ENCODE data around the gene HPCA.

The HPCA gene

DNA sequence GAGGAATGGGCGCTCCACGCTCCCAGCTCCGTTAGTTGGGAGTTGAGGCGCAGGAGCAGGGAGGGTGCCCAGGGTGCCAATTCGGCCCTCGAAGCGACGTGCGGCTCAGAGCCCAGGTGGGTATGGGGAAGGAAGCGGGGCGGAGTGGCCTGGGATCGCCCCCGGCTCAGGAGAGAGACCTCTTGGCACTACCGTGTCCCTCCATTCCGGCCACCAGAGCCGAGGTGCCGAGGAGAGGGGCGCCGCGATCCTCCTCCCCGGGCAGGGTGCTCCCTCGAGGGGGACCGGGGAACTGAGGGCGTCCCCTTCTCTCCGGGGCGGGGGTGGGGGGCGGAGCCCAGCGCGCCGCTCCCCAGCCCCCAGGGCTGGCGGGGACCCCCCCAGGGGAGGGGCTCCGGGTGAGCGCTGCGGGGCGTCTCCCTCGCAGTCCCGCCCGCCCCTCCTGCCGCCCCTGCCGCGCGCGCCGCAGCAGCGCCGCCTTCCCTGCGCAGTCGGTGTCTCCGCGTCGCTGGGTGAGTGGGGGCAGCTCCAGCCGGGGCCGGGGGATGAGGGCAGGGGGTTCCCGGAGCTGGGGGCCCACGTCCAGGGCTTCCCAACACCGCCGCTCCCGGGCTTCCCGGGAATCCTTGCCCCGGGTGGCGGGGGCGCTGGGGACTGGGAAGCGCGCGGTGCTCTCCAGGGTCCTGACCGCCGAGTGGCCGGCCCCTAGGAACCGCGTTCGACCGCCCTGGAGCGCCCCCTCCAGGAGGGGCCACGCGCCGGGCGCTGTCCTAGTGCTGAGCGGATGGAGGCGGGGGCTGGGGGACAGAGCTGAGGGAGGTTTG, at the start of gene HPCA:
TSS of gene HPCA (plus strand) at position 488 of the 824 bp plus-strand sequence. CDS start 2,408 bp downstream, outside the sequence.
- peak in 11 of 58 donors; percentile 12 to 65 (median 34) for DNase-seq

DNA sequence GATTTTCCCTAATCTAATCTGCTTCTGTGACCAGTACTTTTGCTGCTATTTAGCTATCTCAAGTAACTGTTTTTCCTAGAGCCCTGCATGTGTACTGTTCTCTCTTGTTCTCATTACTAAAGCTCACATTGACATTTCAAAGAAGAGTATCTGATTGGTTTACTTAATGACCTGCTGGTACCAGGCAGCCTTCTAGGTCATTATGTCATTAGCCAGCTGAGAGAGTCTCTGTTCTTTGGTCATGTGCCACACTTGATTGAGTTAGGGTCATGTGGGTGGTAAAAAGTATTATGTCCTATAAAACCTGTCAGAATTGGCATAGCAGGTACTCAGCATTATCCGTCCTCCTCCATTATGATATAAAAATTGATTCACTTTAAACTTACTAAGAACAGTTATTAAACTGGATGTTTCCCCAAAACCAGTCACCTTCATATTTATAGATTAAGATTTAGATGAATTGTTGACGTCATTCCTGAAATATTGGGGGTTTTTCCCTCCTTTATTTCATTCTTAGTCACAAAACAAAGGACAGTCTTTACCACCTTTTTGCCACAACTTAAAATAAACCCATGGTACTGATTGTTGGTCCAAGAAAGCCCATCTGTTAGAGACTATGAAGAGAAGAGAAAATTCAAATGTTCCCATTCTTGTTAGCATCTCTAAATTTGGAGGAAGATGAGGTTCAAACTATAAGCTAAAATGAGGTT, 37.8 kb upstream of the HPCA start:
- no peak for DNase-seq

DNA sequence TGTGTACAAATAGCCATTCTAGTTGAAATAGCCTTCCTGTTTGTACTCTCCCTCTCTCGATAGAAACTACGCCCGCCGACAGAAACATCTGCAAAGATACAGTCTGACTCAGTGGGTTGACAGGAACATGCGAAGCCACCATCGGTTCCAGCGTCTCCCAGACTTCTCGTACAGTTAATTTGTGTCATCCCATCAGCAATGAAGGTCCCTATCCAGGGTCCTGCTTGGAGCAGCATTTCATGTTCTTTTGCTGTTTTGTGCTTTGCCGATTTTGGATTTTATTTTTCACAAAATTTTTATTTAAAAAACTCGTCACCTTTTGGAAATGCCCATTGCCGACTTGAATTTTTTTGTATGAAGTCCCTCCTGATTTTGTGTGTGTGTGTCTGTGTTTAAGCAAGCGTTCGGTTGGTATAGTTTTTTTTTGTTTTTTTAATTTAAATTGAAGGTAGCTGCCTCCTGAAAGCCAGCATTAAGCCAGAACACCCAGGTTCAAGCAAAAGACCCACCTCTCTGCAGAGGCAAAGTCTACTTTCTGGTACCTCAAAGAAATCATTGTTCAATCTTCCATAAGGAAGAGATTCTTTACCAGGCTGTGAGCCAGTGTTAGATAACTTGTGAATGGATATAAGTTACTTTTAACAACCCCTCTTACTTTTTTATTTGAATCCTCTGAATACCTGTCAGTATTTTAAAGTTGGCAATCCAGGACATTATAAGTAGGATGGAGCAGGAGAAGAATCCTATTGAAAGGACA, 30.3 kb upstream of the HPCA start:
- no peak for DNase-seq

DNA sequence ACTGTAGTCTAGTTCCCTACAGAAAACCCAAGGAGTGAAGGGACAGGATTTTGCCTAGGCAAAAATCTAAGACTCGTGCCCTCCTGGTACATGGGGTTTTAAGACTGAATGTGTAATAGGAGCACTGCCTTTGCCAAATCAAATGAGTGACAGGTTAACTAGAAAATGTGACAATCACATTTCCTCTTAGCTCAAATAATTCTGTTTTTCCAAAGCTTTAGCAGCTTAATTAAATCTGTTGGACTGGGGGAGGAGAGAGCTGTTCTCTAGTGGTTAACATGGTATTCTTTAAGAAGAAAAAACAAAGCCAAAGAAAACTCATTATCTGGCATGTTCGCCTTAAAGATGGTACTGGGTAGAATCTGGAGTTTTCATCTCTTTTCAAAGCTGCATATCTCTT, 28.2 kb upstream of the HPCA start:
- DNase-seq, result no peak

DNA sequence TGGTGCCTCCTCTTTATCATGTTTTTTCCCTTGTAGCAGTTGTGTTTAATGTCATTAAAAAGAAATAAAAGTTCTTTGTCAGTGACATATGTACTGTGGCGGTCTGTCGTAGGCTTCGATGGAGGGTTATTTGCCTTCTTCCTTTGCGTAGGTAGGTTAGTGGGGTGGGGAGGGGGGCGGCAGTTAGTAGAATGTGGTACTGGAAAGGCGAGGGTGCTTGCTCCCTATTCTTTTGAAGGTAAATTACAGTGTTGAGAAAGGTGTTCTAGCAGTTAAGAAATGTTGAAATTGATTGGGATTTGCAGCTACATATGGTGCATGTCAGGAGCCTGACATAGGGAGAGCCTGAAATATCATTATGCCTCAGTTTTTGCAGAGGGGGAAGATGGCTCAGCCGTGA, 27.5 kb upstream of the HPCA start:
- no peak for DNase-seq

DNA sequence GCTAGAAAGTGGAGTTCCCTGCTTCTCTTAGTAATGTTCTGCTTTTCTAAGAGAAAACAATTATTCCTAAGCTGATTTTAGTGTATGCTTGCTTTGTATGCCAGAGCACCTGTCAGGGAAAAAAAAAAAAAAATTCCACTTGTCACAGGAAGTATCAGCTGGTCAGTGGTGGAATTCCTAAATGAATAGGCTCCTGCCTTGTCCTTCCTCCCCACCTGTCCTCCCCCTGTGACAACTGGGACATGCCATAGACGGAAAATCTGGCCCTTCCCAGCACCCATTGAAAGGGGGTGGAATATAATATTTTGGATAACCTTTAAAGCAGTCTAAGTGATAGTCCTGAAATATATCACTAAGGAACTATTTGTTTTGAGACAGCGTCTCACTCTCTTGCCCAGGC, 26.4 kb upstream of the HPCA start:
- no peak for DNase-seq

DNA sequence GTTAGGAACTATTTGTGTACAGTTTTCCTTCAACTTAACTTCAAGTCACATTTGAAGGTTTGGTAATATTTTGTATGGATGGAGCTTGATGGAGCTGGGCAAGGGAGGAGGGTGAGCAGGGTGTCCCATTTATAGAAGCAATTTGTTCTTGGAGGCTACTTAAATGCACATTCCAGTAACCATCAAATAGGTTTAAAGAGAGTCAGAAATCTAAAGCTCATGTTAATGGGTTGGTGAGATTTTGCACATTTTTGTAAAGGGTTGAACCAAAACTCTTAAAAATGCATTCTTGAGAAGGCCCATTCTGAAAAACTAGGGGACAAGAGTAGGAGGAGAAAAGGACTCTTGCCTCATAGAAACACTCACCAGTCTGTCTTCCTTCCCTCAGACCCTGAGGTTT, 25.7 kb upstream of the HPCA start:
- DNase-seq, result no peak

DNA sequence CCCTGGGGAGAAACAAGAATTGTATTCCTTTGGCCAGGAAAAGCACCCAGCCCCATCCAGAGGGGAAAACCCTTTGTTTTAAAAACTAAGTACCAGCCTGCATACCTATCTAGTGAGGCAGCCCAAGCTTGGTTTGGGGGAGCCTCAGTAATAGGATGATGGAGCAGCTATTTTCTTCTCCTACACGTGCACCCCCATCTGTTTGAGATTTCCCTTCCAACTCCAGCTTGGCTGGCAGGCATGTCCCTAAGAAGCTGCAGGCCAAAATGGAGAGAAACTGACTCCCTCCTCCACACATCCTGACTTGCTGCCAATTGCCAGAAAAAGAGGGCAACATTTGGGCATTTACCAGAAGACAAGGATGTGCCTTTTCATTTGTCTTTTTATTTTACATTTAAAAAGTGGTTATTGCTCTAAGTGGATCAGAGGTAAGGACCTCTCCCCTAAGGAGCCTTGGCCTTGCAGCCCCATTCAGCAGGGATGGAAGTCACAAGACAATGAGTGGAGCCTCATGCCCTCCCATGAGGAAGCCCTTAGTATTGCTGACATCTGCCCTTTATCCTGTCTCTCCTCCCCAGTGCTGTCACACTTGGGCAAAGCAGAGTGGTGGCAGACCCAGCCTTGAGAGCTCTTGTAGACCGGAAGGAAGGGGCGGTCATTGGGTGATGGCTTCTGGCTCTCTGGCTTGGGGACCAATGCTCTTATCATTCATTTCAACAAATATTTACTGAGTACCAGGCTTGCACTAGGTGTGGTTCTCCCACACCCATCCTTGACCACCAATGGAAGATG, 24.2 kb upstream of the HPCA start:
- peak in 29 of 58 donors; percentile 14 to 78 (median 39) for DNase-seq

DNA sequence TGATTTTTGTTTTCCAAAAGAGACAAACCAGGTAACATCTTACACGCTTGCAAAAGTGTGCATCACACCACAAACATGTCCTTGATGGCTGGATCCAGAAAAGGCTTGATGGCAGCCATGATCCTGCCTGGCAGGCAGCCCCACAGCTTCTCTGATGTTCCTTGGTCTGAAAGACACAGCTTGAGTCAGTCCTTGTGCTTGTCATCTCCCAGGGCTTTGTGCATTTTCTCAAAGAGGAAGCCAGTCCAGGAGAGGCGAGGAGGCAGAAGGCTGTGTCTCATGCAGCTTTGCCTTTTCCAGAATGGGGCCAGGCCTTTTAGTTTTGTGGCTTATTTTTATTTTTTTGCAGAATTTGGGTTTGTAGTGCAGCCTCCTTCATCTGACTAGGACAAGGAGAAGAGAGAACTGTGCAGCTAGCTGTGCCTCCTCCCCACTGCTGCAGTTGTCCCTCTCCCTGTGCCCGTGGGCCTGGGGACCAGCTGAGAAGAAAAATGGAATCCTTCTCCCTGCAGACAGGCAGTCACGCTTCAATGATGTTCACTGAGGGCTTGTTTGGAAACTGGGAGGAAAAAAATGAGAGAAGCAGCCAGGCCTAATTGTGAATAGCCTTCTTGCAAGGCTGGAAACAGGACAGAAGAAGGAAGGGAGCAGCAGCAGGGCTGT, 22.9 kb upstream of the HPCA start:
- no peak for DNase-seq

DNA sequence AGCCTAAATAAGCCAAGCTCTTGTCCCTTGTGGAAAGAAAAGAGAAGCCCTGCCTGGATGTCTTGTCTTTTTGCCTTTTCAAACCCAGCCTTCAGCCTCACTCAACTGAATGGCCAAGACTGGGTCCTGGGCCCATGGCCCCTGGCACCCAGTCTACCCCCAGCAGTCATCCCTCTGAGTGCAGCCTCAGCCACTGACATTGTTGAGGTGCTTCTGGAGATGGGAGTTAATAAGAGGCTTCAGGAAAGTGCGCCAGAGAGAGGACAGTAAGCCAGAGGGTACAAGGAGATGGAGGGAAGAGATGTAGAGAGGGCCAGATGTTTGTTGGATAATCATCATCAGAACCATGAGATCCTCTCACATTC, 22.4 kb upstream of the HPCA start:
- DNase-seq, result no peak

DNA sequence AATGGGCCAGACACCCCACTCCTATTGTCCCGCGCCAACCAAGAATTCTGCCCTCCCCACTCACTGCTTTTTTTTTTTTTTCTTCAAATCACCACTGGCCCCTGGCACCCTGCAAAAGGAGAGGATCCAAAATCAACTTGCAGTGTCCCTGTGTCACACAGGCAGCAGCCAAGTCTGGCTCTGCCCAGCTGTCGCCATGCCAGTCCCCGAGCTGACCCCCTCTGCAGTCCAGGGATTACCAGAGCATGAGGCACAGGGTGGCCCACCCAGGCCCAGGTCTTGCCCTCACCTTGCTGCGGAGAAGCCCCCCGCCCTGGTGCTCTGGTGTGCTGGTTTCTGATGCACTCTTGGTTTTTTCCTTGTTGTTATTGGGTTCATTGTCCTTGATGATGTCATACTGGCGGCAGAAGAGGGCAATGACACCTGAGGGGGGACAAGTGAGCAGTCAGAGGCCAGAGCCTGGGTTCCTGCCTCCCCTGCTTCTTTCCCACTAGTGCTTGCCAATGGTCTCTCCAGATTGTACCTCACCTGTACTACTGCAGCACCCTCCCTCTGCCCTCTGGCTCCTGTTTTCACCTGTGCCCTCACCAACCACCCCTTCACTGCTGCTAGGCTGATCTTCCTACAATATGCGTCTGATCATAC, 21.8 kb upstream of the HPCA start:
- DNase-seq, result no peak

DNA sequence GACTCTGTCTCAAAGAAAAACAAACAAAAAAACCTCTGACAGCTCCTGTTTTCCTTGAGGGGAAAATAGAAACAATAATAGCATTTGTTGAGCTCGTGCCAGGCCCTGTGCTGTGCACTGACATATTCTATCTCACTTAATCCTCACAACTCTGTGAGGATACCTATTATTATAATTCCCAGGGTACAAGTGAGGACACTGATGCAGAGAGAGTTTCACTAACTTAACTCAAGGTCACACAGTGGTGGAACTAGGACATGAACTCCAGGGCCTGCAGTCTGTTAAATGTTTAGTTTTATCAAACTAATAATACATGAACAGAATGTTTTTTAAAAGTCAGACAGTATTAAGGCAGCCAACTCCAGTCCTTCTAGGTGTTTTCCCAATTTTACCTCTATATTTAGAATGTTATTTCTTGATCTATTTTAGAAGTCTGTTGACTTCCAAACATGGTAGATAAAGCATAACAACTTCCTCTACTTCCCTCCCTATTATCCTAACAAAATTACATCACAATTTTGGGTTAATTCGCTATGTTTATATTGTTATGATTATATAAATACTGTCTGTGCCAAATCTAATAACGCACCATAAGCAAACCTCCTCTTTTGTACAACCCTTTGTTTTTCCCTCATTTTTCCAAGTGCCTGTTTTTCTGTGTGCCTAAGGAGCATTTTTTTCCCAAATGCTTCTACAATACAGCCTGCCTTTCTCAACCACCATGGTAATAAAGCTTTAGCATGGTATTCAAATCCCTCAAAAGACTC, 20.5 kb upstream of the HPCA start:
- no peak for DNase-seq

DNA sequence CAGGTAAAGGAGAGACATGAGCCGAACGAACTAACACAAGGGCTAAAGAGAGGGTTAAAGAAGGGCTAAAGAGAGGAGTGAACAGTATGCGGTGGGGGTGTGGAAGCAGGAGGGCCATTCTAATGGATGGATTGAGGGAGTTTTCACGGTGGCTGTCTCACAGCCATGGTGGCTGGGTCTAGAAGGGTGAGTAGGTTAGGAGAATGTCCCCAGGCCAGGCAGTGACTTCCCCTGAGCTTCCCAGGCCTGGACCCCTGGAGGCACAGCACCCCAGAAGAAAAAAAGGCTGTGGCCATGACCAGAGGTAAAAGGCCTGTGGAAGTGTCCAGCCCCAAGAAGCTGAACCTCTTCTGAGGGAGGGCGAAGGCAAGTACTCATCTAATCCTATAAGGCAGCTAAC, 19.1 kb upstream of the HPCA start:
- no peak for DNase-seq

DNA sequence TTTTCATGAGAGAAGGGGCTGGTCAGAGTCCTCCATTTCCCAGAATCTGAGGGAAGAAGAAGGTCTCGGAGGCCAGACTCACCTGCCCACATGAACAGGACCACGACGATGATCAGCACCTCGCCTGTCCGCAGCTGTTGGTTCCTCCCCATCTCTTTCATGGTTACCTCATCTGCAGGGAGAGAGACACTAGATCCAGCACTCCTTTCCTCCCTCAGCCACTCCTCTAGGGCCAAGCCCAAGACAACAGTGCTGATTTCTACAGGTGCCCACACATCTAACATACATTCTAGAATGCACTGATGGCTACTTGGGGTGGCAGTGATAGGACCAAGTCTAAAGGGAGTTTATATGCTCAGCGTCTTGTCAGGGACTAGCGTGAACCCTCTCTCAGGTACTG, 18.6 kb upstream of the HPCA start:
- DNase-seq, result no peak

DNA sequence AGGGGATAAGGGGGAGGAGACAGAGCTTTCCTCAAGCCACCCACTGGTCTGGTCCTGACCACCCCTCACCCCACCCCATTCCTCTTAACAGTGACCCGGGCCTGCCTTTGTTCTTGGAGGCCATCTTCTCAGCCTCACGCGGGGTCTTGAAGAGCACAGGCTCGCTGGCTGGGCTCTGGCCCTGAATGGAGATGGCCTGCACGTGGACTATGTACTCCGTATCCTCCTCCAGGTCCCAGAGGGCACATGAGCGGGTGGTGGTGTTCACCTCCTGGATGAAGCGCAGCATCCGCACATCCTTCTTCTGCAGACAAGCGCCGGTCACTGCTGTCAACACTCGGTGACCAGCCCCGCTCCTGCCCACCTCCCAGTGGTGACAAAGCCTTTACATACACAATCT, 18.2 kb upstream of the HPCA start:
- no peak for DNase-seq

DNA sequence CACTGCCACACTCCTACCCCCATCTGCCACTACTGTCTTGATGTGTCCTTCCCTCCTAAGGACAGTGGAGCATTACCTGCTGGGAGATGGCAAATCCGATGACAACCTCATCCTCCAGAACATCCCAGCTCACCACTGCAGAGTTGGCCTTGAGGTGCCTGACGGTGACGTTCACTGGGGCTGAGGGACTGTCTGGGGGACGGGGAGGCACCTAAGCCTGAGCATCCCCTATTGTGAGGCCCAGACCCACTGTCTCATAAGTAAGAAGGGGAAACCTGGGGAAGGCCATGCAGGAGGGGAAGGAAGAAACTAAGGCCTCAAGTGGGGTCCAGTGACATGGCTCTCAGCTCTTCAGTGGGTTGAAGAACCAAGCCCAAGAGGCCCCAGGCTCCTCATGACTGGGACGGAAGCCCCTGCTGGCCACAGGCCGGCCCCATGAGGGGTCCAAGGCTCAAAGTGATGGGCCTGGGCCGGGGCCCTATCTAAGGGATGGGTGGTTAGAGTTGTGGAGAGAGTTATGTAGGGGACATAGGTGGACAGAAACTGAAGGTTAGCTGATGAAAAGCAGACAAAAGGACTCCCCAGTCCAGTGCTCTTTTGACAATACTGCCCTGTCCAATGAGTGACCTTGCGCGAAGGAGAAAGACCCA, 17.4 kb upstream of the HPCA start:
- no peak for DNase-seq

DNA sequence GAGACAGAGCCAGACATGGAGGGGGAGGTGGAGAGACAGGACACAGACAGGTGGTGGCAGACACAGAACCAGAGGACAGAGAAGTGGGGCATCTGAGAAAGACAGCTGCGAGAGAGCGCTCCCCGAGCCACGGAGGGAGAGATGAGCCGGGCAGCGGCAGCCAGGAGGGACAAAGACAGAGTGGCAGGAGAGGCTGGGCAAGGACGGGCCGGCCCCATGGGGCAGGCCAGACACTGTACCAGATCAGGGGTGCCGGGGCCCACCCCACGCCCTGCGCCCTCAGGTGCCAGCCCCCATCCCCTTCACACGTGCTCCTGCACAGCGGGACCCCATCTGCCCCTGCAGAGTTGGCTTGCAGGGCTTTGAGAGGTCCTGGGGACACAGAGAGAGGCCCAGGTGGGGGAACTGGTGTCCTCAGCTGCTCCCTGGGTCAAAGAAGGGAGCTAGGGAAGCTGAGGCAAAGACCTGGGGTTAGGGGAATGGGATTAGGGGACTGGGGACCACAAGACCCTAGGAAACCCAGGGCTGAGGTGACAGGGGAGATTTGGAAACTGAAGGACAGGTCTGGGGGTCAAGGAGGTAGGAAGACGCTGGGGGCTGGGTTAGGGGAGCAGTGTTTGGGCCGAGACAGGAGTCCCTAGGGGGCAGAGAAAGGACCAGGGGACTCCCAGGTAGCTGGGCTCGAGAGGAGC, 16.2 kb upstream of the HPCA start:
- DNase-seq, result no peak

Measured in anterior cingulate cortex (tissue), 58 donors.